VCaP (cell line): ENCODE results near the gene IGFBP2.

Experiments
- H3K27ac ChIP-seq: fragments of 450-650 bp; 2 replicates; pipeline ENCODE4 v1.5.1; 2017
- CTCF ChIP-seq: fragments of 450-650 bp; conservative IDR thresholded peaks from 2 replicates; pipeline ENCODE4 v1.5.1; 2017; ENCODE audit warnings: mild to moderate bottlenecking, moderate library complexity

Gene IGFBP2

GRCh38 chr2:216626168-216626874 lies 6.9 kb upstream of the IGFBP2 start:
- H3K27ac ChIP-seq = peak overlapping the region; percentile 69

GRCh38 chr2:216626875-216627245 lies 6.4 kb upstream of the IGFBP2 start:
- peak overlapping the region; percentile 69 for H3K27ac ChIP-seq
- no peak for TF ChIP-seq CTCF

More at GRCh38 chr2:216626168-216626874, 6.9 kb upstream of the IGFBP2 start:
- no peak for TF ChIP-seq CTCF

GRCh38 chr2:216629784-216630183 lies 3.4 kb upstream of the IGFBP2 start:
- no peak for TF ChIP-seq CTCF
- no peak overlapping the region for H3K27ac ChIP-seq

- TF ChIP-seq CTCF = no peak
- peak overlapping the region; percentile 83 for H3K27ac ChIP-seq
These were observed 771 bp upstream of the IGFBP2 start for GRCh38 chr2:216632346-216632951.

- no peak for TF ChIP-seq CTCF
- peak overlapping the region; percentile 83 for H3K27ac ChIP-seq
These were observed 573 bp downstream of the IGFBP2 start for GRCh38 chr2:216633616-216634369.

GRCh38 chr2:216634370-216635148 lies 1.3 kb downstream of the IGFBP2 start:
- peak overlapping the region; percentile 83 for H3K27ac ChIP-seq
- TF ChIP-seq CTCF = no peak

GRCh38 chr2:216635171-216635570 lies 2.0 kb downstream of the IGFBP2 start:
- peak overlapping the region; percentile 83 for H3K27ac ChIP-seq
- TF ChIP-seq CTCF = no peak
